ENCODE measurements around the gene CCDC88B. TPM values are rescaled to one million over a fixed set of nuclear protein-coding genes. Genes with fewer than 3 reads are reported as not detected.

CCDC88B gene
- total and polyA plus RNA-seq, 4 donors = 3.5 to 4.9 (median 4.0) TPM

- Histone ChIP-seq H3K27me3 (ENCODE audit: control insufficient read depth in 4 of 4, insufficient read depth in 4 of 4, low read length in 3 of 4) (no peaks in the 10 kb centered on the region), H3K4me1 (ENCODE audit: control insufficient read depth in 4 of 4, insufficient read depth in 4 of 4, low read length in 3 of 4) (peaks cover 0 to 7% (median 6%) of the 10 kb centered on the region in 4 donors), H3K27ac (ENCODE audit: low read depth in 1 of 2, low read length in 2 of 2) (no peak overlapping the region), H3K9ac (ENCODE audit: low read depth in 1 of 2, low read length in 2 of 2) (no peak overlapping the region), H3K9me3 (ENCODE audit: control insufficient read depth in 4 of 4, low read length in 3 of 4) (no peaks in the 10 kb centered on the region), H3K36me3 (ENCODE audit: control insufficient read depth in 4 of 4, insufficient read depth in 3 of 4, low read depth in 1 of 4, low read length in 3 of 4) (no peaks in the 10 kb centered on the region), H3K4me3 (ENCODE audit: low read depth in 1 of 3, low read length in 3 of 3) (no peak overlapping the region)
- DNase-seq (ENCODE audit: low spot score) = no peak
- TF ChIP-seq CTCF (IDR thresholded peaks at IDR 0.05; ENCODE audit: low read depth, low read length, missing input control) (no peak), ATF3 (IDR thresholded peaks at IDR 0.05) (no peak), SP1 (IDR thresholded peaks at IDR 0.05) (no peak), EGR1 (IDR thresholded peaks at IDR 0.05; ENCODE audit: low read depth in 2 of 2) (no peak), HNF4G (IDR thresholded peaks at IDR 0.05) (no peak), NR2F2 (IDR thresholded peaks at IDR 0.05) (no peak), RXRA (IDR thresholded peaks at IDR 0.05) (no peak), GABPA (IDR thresholded peaks at IDR 0.05 in 1 of 2, conservative IDR thresholded peaks at IDR 0.05 in 1 of 2) (no peak), YY1 (IDR thresholded peaks at IDR 0.05) (no peak), FOXA1 (IDR thresholded peaks at IDR 0.05) (no peak), JUND (IDR thresholded peaks at IDR 0.05) (no peak), RAD21 (IDR thresholded peaks at IDR 0.05) (no peak), HNF4A (conservative IDR thresholded peaks at IDR 0.05) (no peak), TAF1 (conservative IDR thresholded peaks at IDR 0.05) (no peak), MAX (IDR thresholded peaks at IDR 0.05) (no peak), FOXA2 (IDR thresholded peaks at IDR 0.05) (no peak), ZBTB33 (IDR thresholded peaks at IDR 0.05) (no peak), REST (IDR thresholded peaks at IDR 0.05) (no peak)
- 77% methylated on average over 8 of the region's 8 CpGs for WGBS
Measured at GRCh38 chr11:64337538-64338249, 2.3 kb upstream of the CCDC88B start.

All from liver (tissue), 9 donors.